ENCODE data around the gene ZBP1. TPM values are rescaled to one million over a fixed set of nuclear protein-coding genes. Genes with fewer than 3 reads are reported as not detected.

The ZBP1 gene
- total and polyA plus RNA-seq, 5 donors: 0.16 to 0.38 (median 0.23) TPM; not detected in 2

GRCh38 chr20:57587989-57588377, 32.2 kb downstream of the ZBP1 start:
- 75% methylated on average over 7 of the region's 7 CpGs for WGBS
- Histone ChIP-seq H3K4me3 (ENCODE audit: low read length) (no peak overlapping the region), H3K9me3 (ENCODE audit: control insufficient read depth, low read length) (no peaks in the 10 kb centered on the region), H3K4me1 (ENCODE audit: control insufficient read depth, insufficient read depth, low read length) (no peaks in the 10 kb centered on the region), H3K27ac (ENCODE audit: low read length) (no peak overlapping the region), H3K27me3 (ENCODE audit: control insufficient read depth, insufficient read depth) (no peaks in the 10 kb centered on the region)
- DNase-seq (no peak), ATAC-seq (no peak)
- intact Hi-C loops (cut with DNase I): no loop called here

GRCh38 chr20:57587278-57587988, 32.8 kb downstream of the ZBP1 start:
- intact Hi-C loops (cut with DNase I): no loop called here
- ATAC-seq: no peak
- Histone ChIP-seq H3K27me3 (ENCODE audit: control insufficient read depth, insufficient read depth) (no peaks in the 10 kb centered on the region), H3K4me3 (ENCODE audit: low read length) (no peak overlapping the region), H3K4me1 (ENCODE audit: control insufficient read depth, insufficient read depth, low read length) (no peaks in the 10 kb centered on the region), H3K27ac (ENCODE audit: low read length) (no peak overlapping the region), H3K9me3 (ENCODE audit: control insufficient read depth, low read length) (no peaks in the 10 kb centered on the region)
- 93% methylated on average over 4 of the region's 4 CpGs for WGBS
- DNase-seq: no peak

GRCh38 chr20:57586943-57587277, 33.3 kb downstream of the ZBP1 start:
- no peaks in the 10 kb centered on the region for H3K27me3 ChIP-seq (ENCODE audit: control insufficient read depth, insufficient read depth)
- H3K4me1 ChIP-seq (ENCODE audit: control insufficient read depth, insufficient read depth, low read length): no peaks in the 10 kb centered on the region
- no peaks in the 10 kb centered on the region for H3K9me3 ChIP-seq (ENCODE audit: control insufficient read depth, low read length)
- H3K27ac ChIP-seq (ENCODE audit: low read length): no peak overlapping the region
- WGBS: 88% methylated on average over 10 of the region's 10 CpGs
- DNase-seq (no peak), ATAC-seq (no peak)
- intact Hi-C loops (cut with DNase I): no loop called here
- no peak overlapping the region for H3K4me3 ChIP-seq (ENCODE audit: low read length)

GRCh38 chr20:57586370-57586793, 33.8 kb downstream of the ZBP1 start:
- Histone ChIP-seq H3K9me3 (ENCODE audit: control insufficient read depth, low read length) (no peaks in the 10 kb centered on the region), H3K4me1 (ENCODE audit: control insufficient read depth, insufficient read depth, low read length) (no peaks in the 10 kb centered on the region), H3K27ac (ENCODE audit: low read length) (no peak overlapping the region), H3K27me3 (ENCODE audit: control insufficient read depth, insufficient read depth) (no peaks in the 10 kb centered on the region), H3K4me3 (ENCODE audit: low read length) (no peak overlapping the region)
- WGBS: 56% methylated on average over 8 of the region's 8 CpGs
- peak in 1 of 2 donors; percentile 45 for ATAC-seq
- no peak for DNase-seq
- intact Hi-C loops (cut with DNase I): no loop called here

GRCh38 chr20:57585466-57586213, 34.6 kb downstream of the ZBP1 start:
- no peaks in the 10 kb centered on the region for H3K4me1 ChIP-seq (ENCODE audit: control insufficient read depth, insufficient read depth, low read length)
- intact Hi-C loops (cut with DNase I): no loop called here
- no peaks in the 10 kb centered on the region for H3K27me3 ChIP-seq (ENCODE audit: control insufficient read depth, insufficient read depth)
- no peak overlapping the region for H3K4me3 ChIP-seq (ENCODE audit: low read length)
- no peaks in the 10 kb centered on the region for H3K9me3 ChIP-seq (ENCODE audit: control insufficient read depth, low read length)
- WGBS: 74% methylated on average over 17 of the region's 17 CpGs
- DNase-seq (no peak), ATAC-seq (no peak)
- no peak overlapping the region for H3K27ac ChIP-seq (ENCODE audit: low read length)

GRCh38 chr20:57584768-57585461, 35.3 kb downstream of the ZBP1 start:
- H3K27ac ChIP-seq (ENCODE audit: low read length): no peak overlapping the region
- H3K4me3 ChIP-seq (ENCODE audit: low read length): no peak overlapping the region
- no peak for ATAC-seq
- 70% methylated on average over 8 of the region's 8 CpGs for WGBS
- intact Hi-C loops (cut with DNase I): no loop called here
- no peak for DNase-seq
- no peaks in the 10 kb centered on the region for H3K4me1 ChIP-seq (ENCODE audit: control insufficient read depth, insufficient read depth, low read length)
- H3K27me3 ChIP-seq (ENCODE audit: control insufficient read depth, insufficient read depth): no peaks in the 10 kb centered on the region
- no peaks in the 10 kb centered on the region for H3K9me3 ChIP-seq (ENCODE audit: control insufficient read depth, low read length)

GRCh38 chr20:57583289-57584257, 36.7 kb downstream of the ZBP1 start:
- no peak for ATAC-seq
- no peak overlapping the region for H3K27ac ChIP-seq (ENCODE audit: low read length)
- no peaks in the 10 kb centered on the region for H3K9me3 ChIP-seq (ENCODE audit: control insufficient read depth, low read length)
- DNase-seq: no peak
- intact Hi-C loops (cut with DNase I): no loop called here
- WGBS: 87% methylated on average over 18 of the region's 18 CpGs
- no peaks in the 10 kb centered on the region for H3K27me3 ChIP-seq (ENCODE audit: control insufficient read depth, insufficient read depth)
- no peaks in the 10 kb centered on the region for H3K4me1 ChIP-seq (ENCODE audit: control insufficient read depth, insufficient read depth, low read length)
- H3K4me3 ChIP-seq (ENCODE audit: low read length): no peak overlapping the region

- DNase-seq (peak in 2 of 3 donors; percentile 56 to 80), ATAC-seq (peak; percentile 46 to 77)
- WGBS: 33% methylated on average over 21 of the region's 21 CpGs
- Histone ChIP-seq H3K4me1 (ENCODE audit: control insufficient read depth, insufficient read depth, low read length) (no peaks in the 10 kb centered on the region), H3K4me3 (ENCODE audit: low read length) (no peak overlapping the region), H3K27ac (ENCODE audit: low read length) (peak overlapping the region; percentile 15), H3K9me3 (ENCODE audit: control insufficient read depth, low read length) (no peaks in the 10 kb centered on the region), H3K27me3 (ENCODE audit: control insufficient read depth, insufficient read depth) (no peaks in the 10 kb centered on the region)
- intact Hi-C loops (cut with DNase I): no loop called here
These were observed 37.6 kb downstream of the ZBP1 start for GRCh38 chr20:57582432-57583288.

- intact Hi-C loops (cut with DNase I): no loop called here
- DNase-seq: no peak
- Histone ChIP-seq H3K9me3 (ENCODE audit: control insufficient read depth, low read length) (no peaks in the 10 kb centered on the region), H3K27ac (ENCODE audit: low read length) (peak overlapping the region; percentile 21), H3K4me3 (ENCODE audit: low read length) (no peak overlapping the region), H3K27me3 (ENCODE audit: control insufficient read depth, insufficient read depth) (no peaks in the 10 kb centered on the region), H3K4me1 (ENCODE audit: control insufficient read depth, insufficient read depth, low read length) (no peaks in the 10 kb centered on the region)
- WGBS: 76% methylated on average over 5 of the region's 5 CpGs
- no peak for ATAC-seq
These were observed 38.2 kb downstream of the ZBP1 start for GRCh38 chr20:57582029-57582378.

Measured in right cardiac atrium (tissue), 5 donors.